ENCODE measurements around the gene CDC14A.

GRCh38 chr1:100539836-100540536 is 187.7 kb downstream of the CDC14A start:
- TF ChIP-seq, protein P1, sequence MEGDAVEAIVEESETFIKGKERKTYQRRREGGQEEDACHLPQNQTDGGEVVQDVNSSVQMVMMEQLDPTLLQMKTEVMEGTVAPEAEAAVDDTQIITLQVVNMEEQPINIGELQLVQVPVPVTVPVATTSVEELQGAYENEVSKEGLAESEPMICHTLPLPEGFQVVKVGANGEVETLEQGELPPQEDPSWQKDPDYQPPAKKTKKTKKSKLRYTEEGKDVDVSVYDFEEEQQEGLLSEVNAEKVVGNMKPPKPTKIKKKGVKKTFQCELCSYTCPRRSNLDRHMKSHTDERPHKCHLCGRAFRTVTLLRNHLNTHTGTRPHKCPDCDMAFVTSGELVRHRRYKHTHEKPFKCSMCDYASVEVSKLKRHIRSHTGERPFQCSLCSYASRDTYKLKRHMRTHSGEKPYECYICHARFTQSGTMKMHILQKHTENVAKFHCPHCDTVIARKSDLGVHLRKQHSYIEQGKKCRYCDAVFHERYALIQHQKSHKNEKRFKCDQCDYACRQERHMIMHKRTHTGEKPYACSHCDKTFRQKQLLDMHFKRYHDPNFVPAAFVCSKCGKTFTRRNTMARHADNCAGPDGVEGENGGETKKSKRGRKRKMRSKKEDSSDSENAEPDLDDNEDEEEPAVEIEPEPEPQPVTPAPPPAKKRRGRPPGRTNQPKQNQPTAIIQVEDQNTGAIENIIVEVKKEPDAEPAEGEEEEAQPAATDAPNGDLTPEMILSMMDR (IDR thresholded peaks at IDR 0.05; ENCODE audit: insufficient read depth, low read depth, low read length) = no peak
- TF ChIP-seq EZH2 (IDR thresholded peaks at IDR 0.05; ENCODE audit: insufficient read depth, low read length) = no peak

Data from astrocyte (in vitro differentiated cells and primary cell).